Hepatocyte (in vitro differentiated cells): Measurements from ENCODE around the gene ALPK3. TPM values are rescaled to one million over a fixed set of nuclear protein-coding genes. Genes with fewer than 3 reads are reported as not detected.

Experiments used
- DNase-seq: peaks from one replicate; pipeline ENCODE4 v3.0.0-alpha.2; 2016; ENCODE audit warnings: low spot score
- H2AFZ ChIP-seq: fragments of 200-600 bp; sonication (generic); 2 replicates; pipeline ENCODE4 v1.6.0; 2016; ENCODE audit warnings: antibody characterized with exemption, mild to moderate bottlenecking
- H3K27ac ChIP-seq: fragments of 200-600 bp; sonication (generic); 2 replicates; pipeline ENCODE4 v1.5.1; 2016; ENCODE audit warnings: mild to moderate bottlenecking
- H3K27me3 ChIP-seq: fragments of 200-600 bp; sonication (generic); 2 replicates; pipeline ENCODE4 v1.6.1; 2016
- H3K36me3 ChIP-seq: fragments of 200-600 bp; sonication (generic); replicated peaks from 2 replicates; pipeline ENCODE4 v1.5.1; 2016; ENCODE audit warnings: low read depth; ENCODE audit not compliant: insufficient read depth
- H3K4me1 ChIP-seq: fragments of 200-600 bp; sonication (generic); 2 replicates; pipeline ENCODE4 v1.5.1; 2016; ENCODE audit warnings: mild to moderate bottlenecking, moderate library complexity; ENCODE audit not compliant: insufficient read depth
- H3K4me2 ChIP-seq: fragments of 200-600 bp; sonication (generic); 2 replicates; pipeline ENCODE4 v1.6.0; 2016
- H3K4me3 ChIP-seq: fragments of 200-600 bp; sonication (generic); 2 replicates; pipeline ENCODE4 v1.5.1; 2016; ENCODE audit warnings: mild to moderate bottlenecking
- H3K79me2 ChIP-seq: fragments of 200-600 bp; sonication (generic); 2 replicates; pipeline ENCODE4 v1.6.0; 2017; ENCODE audit warnings: mild to moderate bottlenecking
- H3K9me2 ChIP-seq: fragments of 200-600 bp; sonication (generic); replicated peaks from 2 replicates; pipeline ENCODE4 v1.6.0; 2017; ENCODE audit warnings: mild to moderate bottlenecking; ENCODE audit not compliant: insufficient read depth
- H3K9me3 ChIP-seq: fragments of 200-600 bp; sonication (generic); 2 replicates; pipeline ENCODE4 v1.5.1; 2016; ENCODE audit warnings: low read depth, mild to moderate bottlenecking
- H4K20me1 ChIP-seq: fragments of 200-600 bp; sonication (generic); 2 replicates; pipeline ENCODE4 v1.6.0; 2016; ENCODE audit warnings: mild to moderate bottlenecking; ENCODE audit not compliant: insufficient read depth, poor library complexity, severe bottlenecking
- CTCF ChIP-seq: fragments of 200-600 bp; sonication (generic); IDR thresholded peaks from 2 replicates; pipeline ENCODE4 v1.5.1; 2016; ENCODE audit warnings: antibody characterized with exemption, mild to moderate bottlenecking; ENCODE audit not compliant: poor library complexity
- EZH2 ChIP-seq: fragments of 200-600 bp; sonication (generic); IDR thresholded peaks from 2 replicates; pipeline ENCODE4 v1.6.1; 2016; ENCODE audit warnings: antibody characterized with exemption, mild to moderate bottlenecking, borderline replicate concordance
- EZH2phosphoT487 ChIP-seq: fragments of 200-600 bp; sonication (generic); IDR thresholded peaks from one replicate; pipeline ENCODE4 v1.6.1; 2018; ENCODE audit warnings: antibody characterized with exemption, mild to moderate bottlenecking, low read depth, moderate library complexity; ENCODE audit not compliant: unreplicated experiment, severe bottlenecking
- WGBS: methylation state at CpG from one replicate; pipeline ENCODE4 v1.1.6; 2016; ENCODE audit warnings: low lambda C conversion rate; ENCODE audit errors: missing lambda C conversion rate; 5-methylcytosine and 5-hydroxymethylcytosine counted together
- polyA plus RNA-seq: library from polyadenylated mRNA; unstranded; fragments of >200 nt; fragmentation: Nextera tagmentation; extraction: Ambion mirVana; gene quantifications from 2 replicates; pipeline ENCODE4 v1.2.1, GENCODE V29; 2016
- total RNA-seq: library from RNA; depleted of rRNA; stranded (reverse); fragments of >200 nt; gene quantifications from 2 replicates; pipeline ENCODE4 v1.2.3, GENCODE V29; 2014

The ALPK3 gene
- total and polyA plus RNA-seq, 2 experiments from 2014 or later = 7.1 to 25.3 TPM

GRCh38 chr15:84832448-84833040, 15.4 kb downstream of the ALPK3 start:
- Histone ChIP-seq H3K4me1 (no peaks in the 10 kb centered on the region), H3K4me2 (no peak overlapping the region), H3K9me2 (no peaks in the 10 kb centered on the region), H3K27ac (no peak overlapping the region), H2AFZ (no peak overlapping the region), H3K9me3 (no peaks in the 10 kb centered on the region), H3K4me3 (no peak overlapping the region), H3K36me3 (no peaks in the 10 kb centered on the region), H3K27me3 (no peaks in the 10 kb centered on the region), H4K20me1 (no peaks in the 10 kb centered on the region), H3K79me2 (peaks cover 13% of the 10 kb centered on the region)
- 79% methylated on average over 2 of the region's 2 CpGs for WGBS
- no peak for DNase-seq
- TF ChIP-seq EZH2phosphoT487 (no peak), EZH2 (no peak), CTCF (no peak)

- no peaks in the 10 kb centered on the region for H3K9me2 ChIP-seq
- no peak overlapping the region for H3K27ac ChIP-seq
- H2AFZ ChIP-seq = no peak overlapping the region
- DNase-seq = peak; percentile 35
- H3K9me3 ChIP-seq = no peaks in the 10 kb centered on the region
- H3K36me3 ChIP-seq = no peaks in the 10 kb centered on the region
- no peak overlapping the region for H3K4me2 ChIP-seq
- H3K4me1 ChIP-seq = no peaks in the 10 kb centered on the region
- H4K20me1 ChIP-seq = no peaks in the 10 kb centered on the region
- TF ChIP-seq EZH2phosphoT487 (no peak), CTCF (no peak), EZH2 (no peak)
- 66% methylated on average over 4 of the region's 4 CpGs for WGBS
- H3K4me3 ChIP-seq = no peak overlapping the region
- H3K79me2 ChIP-seq = peaks cover 13% of the 10 kb centered on the region
- H3K27me3 ChIP-seq = no peaks in the 10 kb centered on the region
Measured at GRCh38 chr15:84833447-84834228, 16.5 kb downstream of the ALPK3 start.

GRCh38 chr15:84834229-84834955, 17.2 kb downstream of the ALPK3 start:
- H3K4me2 ChIP-seq = no peak overlapping the region
- no peak overlapping the region for H3K27ac ChIP-seq
- H3K27me3 ChIP-seq = no peaks in the 10 kb centered on the region

More at GRCh38 chr15:84834229-84834955, 17.2 kb downstream of the ALPK3 start:
- Histone ChIP-seq H3K36me3 (no peaks in the 10 kb centered on the region), H3K9me3 (no peaks in the 10 kb centered on the region), H3K79me2 (peaks cover 13% of the 10 kb centered on the region), H4K20me1 (no peaks in the 10 kb centered on the region), H3K9me2 (no peaks in the 10 kb centered on the region), H3K4me1 (no peaks in the 10 kb centered on the region), H3K4me3 (no peak overlapping the region), H2AFZ (no peak overlapping the region)
- no peak for DNase-seq
- TF ChIP-seq EZH2phosphoT487 = no peak
- TF ChIP-seq EZH2 = no peak
- no peak for TF ChIP-seq CTCF
- WGBS = 87% methylated on average over 4 of the region's 4 CpGs
